GM19023 (cell line): ENCODE measurements around the gene C4orf54.

Source experiments
- ATAC-seq: cut with Tn5 transposase; IDR thresholded peaks from one replicate; pipeline ENCODE4 v1.9.1; 2021; ENCODE audit warnings: mild to moderate bottlenecking, moderate library complexity; ENCODE audit not compliant: unreplicated experiment

C4orf54 gene

DNA sequence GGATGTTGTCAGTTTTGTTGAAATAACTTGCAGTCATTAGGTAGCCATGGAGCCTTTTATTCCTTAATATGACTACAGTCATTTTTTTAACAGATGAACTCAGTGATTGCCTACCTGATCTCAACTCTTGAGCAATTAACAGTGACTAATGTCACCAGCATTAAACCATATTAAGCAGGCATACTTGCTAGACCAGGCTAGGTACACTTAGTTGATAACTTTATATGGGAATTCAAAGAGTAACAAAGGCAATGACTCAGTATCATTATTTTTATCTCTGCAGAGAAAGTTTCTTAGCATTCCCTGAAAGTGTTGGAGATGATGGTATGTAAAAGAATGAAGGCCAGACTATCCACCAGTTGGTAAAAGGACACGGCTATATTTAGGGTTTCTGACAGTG is at the start of gene C4orf54:
C4orf54 (minus strand) TSS at position 31 of the 400 bp plus-strand sequence. CDS start 3,180 bp downstream, outside the sequence.
- no peak for ATAC-seq

DNA sequence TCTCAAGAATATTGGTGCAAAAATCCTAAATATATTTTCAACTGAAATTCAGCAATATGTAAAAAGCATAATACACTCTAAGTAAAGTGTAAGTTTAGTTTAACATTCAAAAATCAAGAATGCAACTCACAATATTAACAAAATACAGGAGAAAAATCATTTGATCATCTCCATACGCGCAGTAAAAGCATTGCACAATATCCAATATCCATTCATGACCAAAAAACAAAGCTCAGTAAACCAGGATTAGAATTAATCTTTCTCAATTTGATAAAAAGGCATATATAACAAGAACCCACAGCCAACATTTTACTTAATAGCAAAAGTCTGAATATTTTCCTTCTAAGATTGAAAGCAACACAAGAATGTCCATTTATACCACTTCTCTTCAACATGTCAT is 48.3 kb upstream of the C4orf54 start:
- no peak for ATAC-seq

DNA sequence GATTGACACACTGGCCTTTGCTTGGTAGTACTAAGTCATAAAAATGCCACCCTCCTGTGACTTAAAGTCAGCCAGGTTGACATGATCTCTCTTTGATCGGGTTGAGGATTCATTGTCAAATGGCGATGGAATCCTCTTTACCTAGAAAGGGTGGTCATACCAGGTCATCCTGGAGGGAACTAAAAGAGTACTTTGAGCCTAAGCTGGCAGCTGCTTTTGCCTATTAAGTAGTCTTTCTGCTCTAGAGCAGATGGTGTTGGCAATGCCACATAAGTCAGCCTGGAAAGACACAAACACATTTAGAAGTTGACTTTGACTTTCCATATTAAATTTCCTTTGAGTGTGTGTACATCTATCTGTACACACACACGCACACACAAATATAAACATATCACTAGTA is 39.2 kb upstream of the C4orf54 start:
- no peak for ATAC-seq

DNA sequence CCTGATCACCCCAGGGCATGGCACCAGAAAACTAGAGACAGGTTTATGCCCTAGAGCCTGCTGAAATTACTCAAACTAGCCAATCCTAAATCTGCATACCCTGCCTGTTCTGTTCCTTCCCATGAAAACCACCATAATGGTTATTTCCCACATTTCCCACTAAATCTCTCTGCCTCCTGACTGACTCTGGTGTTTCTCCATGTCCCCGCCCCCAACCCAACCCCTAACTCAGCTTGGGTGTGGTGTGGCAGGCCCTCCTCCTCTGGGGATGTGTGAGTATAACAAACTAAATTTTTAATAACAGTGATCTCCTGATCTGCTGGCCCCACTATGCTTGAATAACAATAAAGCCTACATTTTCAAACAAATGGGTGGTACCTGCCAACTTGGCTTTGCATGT is 35.5 kb upstream of the C4orf54 start:
- ATAC-seq = no peak

DNA sequence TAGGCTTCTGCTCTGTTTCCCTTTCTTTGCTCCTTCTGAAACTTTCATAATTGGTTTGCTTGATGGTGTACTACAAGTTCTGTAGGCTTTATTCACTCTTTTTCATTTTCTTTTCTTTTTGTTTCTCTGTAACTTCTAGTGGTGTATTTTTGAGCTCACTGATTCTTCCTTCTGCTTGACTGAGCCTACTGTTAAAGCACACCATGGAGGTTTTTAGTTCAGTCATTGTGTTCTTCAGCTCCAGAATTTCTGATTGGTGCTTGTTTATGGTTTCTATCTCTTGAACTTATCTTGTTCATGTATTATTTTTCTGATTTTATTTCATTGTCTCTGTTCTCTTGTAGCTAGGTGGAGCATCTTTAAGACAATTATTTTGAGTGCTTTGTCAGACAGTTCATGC is 33.4 kb upstream of the C4orf54 start:
- ATAC-seq = no peak

DNA sequence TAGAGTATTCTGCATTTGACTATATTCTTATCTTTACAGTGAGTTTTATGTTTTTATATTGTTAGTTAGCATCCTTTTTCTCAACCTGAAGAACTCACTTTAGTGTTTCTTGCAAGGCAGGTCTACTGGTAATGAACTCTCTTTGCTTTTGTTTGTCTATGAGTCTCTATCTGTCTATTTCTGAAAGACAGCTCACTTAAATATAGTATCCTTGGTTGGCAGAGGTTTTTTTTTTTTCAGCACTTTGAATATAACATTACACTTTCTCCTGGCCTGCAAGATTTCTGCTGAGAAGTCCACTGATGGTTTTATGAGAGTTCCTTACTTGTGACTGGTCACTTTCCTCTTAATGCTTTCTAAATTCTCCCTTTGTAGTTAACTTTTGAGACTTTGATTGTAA is 32.8 kb upstream of the C4orf54 start:
- ATAC-seq = no peak

DNA sequence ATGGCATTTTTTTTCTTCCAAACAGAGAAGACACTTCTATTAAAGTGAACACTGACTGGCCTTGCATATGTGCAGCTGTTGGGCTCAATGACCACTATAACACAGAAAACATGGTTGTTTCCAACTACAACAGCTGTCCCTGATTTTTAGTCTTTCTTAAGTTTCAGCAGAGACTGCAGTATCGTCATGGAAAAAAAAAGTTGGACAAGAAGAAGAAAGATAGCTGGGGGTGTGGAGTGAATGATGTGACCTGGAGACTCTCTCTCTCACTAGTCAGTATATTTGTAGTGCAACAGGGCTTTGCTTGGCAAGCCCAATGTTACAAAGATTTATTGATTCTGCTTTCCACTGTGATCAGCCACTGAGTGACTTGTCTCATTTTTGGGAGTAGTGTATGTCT is 29.5 kb upstream of the C4orf54 start:
- no peak for ATAC-seq

DNA sequence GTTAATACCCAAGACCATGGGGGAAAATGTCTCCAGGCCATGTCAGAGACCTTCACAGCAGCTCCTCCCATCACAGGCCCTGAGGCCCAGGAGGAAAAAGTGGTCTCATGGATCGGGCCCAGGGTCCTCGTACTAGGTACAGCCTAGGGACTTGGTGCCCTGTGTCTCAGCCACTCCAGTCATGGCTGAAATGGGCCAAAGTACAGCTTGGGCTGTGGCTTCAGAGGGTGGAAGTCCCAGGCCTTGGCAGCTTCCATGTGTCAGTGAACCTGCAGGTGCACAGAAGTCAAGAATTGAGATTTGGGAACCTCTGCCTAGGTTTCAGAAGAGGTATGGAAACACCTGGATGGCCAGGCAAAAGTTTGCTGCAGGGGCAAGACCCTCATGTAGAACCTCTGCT is 27.6 kb upstream of the C4orf54 start:
- no peak for ATAC-seq

DNA sequence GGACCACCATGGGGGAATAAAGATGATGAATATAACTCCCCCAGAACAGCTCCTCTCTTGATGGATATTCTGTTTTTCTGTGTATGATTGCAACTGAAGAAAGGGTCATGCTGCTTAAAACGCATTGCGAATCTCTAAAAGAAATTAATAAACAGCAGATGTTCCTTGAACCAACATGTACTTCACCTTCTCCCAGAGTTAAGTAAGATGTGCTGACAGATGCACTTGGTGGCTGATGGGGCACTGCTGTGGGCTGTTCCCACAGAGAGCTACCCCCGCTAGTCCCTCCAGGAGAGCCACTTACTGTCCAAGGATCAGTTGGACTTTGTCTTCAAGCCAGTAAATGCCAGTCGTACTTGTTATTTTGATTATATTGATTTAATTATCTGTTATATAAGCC is 26.3 kb upstream of the C4orf54 start:
- no peak for ATAC-seq

DNA sequence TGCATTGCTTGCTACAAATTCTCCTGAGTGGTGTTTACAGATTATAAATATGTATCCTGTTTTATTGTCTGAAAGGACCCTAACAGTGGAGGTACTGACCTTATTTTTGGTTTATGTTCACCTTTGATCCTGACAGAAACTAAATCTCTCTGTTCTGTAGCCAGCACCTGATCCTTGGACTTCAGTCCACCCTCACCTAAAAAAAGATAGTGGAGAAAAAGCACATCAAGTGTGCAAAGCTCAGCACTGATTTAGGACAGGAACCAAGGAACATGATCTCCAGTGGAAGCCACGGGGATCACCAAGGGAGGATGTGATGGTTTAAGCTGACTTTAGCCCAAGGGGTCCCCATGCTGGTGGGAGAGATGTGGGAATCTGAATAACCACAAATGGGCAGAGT is 22.3 kb upstream of the C4orf54 start:
- no peak for ATAC-seq

DNA sequence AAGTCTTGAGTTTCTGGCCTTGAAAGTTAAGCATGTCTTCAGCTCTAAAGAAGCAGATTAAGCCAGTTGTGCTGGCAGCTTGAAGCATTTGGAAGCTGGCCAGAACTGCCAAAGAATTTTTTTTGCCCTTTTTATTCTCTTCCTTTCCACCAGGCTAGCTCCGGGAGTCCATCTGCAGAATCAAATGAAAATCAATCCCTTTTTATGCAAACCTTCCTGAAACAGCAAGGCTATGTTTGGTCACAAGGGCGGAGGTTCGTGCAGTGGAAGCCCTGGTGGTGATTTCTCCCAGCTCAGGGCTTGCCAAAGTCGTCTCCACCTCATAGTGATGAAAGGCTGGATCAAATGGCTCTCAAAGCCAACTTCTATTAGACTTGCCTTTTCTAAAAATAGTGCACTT is 21.6 kb upstream of the C4orf54 start:
- ATAC-seq = no peak

DNA sequence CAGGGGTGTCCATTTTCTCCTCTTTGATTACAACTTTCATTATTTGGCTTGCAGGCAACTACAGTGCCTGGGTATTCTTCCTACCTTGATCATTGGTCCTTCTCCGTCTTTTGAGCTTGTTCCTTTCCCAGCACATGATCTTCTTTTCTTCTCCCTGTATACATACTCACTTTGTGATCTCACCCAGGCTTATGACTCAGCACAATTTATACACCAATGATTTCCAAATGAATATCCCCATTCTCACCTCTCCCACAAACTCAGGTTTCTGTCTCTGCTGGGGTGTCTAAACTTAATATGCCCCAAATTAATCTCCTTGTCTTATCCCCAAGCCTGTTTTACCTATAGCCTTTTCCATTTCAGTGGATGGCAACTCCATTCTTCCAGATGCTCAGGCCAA is 19.5 kb upstream of the C4orf54 start:
- no peak for ATAC-seq

DNA sequence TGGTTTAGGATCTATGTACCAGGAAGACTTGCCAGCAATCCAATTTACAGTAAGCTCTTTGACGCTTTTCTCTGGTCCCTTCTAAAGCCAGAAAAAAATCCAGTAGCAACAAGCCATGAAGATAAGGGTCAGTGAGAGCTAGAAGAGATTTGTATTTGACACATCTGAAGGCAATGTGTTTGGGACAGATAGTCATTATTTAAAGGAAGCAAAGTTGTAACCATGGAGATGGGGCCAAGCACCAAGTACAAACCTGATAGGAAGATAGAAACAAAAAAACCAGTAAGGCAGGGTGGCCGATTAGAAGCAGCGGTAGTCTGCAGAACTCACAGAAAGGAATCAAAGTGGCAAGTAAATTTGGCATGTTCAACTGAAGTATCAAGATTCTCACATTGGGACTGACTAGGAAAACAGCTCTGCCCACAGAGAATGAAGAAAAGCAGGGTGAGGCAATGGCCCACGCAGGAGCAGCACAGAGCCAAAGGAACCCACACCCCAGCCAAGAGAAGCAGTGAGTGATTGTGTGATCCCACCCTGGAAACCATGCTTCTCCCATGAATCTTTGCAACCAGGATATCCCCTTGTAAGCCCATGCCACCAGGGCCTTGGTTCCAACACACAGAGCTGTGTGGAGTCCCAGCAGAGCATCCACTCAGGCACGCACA is 12.9 kb upstream of the C4orf54 start:
- ATAC-seq = no peak

DNA sequence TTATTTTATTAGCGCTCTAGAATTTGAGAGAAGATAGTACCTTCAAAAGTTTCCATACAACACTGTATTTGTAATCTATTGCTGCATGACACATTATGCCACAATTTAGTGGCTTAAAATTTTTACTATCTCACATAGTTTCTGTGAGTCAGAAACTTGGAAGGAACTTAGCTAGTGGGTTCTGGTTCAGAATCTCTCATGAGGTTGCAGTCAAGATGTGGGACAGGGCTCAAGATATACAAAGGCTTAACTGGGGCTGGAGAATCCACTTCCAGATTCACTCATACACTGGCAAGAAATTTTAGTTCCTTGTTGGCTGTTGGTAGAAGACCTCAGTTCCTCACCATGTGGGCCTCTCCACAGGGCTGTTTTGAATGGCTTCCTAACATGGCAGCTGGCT is 11.5 kb upstream of the C4orf54 start:
- no peak for ATAC-seq

DNA sequence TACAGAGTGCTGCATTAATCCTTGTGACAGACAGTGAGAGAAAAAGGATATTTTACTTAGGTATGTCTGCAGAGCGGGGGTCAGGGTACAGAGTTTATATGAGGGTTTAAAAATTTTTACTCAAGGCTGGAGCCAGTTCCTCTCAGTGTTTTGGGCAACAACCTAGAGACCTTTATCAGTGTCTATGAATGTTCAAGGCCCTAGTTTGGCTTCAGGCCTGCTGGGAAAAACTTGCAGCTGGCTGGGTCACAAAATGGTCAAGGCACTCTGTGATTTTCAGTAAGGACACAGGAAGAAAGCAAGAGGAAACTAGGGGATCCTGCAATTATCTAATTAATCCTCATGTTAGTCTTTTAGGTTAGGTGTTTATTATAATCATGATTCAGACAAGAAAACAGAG is 10.8 kb upstream of the C4orf54 start:
- ATAC-seq = no peak

DNA sequence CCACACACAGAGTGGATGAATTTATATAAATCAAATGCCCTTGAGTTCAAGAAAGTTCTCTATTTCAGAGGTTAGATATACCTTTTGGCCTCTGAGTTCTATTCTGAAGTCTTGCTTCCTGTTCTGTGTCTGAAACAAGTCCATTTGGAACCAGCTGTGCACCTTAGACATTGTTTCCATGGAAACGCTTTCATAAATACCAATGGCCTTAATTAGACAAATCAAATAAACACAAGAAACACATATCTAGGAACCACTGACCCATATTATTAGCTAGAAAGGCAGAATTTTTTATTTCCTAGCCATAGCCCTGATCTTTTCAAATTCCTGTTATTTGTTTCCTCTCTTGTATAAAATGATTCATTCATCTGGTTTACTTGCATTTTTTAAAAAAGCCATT is 8.4 kb upstream of the C4orf54 start:
- ATAC-seq = no peak

DNA sequence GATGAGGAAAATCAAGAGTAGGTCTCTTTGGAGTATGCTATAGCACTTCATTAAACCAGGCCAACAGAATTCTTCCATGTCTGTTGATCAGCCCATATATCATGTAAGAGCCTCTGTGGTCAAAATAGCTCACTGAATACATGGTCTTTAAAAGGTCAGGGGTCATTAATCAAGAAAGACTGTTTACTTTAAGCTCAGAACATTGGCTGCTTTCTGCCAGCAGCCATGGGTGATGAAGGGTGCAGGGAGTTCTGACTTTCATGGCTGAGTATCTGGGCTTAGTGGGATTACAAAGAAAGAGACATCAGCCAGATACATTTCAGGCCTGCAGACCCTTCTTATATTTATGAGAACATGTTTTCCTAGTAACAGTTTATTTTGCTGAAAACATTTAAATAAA is 7.1 kb upstream of the C4orf54 start:
- no peak for ATAC-seq

DNA sequence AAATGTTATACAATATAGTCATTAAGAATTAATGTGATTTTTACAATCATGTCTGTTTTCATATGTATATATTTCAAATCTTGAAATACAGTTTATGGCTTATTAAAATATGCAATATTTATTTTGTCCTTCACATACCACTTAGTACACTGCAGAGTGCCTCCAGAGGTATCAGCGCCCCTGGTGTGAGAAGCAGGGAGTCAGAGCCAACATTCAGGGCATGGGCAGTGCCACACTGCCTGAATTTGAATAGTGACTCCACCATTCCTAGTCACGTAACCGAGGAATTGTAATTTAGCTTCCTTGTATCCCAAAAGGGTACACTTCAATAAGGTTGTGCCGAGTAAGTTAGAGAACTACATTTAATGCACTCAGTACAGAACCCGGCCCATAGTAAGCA is 4.3 kb upstream of the C4orf54 start:
- ATAC-seq = no peak

DNA sequence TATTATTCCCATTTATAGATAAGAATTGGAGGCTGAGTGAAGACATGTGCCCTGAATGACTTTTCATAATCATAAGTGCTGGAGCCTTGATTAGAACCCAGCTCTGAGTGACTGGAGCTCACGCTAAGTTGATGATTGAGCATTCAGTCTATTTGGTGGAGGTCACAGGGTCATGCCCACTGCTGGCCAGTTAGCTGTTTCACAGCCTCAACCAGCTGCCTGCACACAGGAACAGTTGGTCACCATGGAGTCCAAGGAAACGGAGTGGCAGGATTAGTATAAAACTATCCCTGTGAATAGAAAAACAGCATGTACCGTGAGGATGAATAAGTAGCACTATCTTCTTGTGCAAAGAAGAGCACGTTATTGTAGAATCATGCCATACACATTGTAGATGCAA is 1.0 kb upstream of the C4orf54 start:
- ATAC-seq = no peak

DNA sequence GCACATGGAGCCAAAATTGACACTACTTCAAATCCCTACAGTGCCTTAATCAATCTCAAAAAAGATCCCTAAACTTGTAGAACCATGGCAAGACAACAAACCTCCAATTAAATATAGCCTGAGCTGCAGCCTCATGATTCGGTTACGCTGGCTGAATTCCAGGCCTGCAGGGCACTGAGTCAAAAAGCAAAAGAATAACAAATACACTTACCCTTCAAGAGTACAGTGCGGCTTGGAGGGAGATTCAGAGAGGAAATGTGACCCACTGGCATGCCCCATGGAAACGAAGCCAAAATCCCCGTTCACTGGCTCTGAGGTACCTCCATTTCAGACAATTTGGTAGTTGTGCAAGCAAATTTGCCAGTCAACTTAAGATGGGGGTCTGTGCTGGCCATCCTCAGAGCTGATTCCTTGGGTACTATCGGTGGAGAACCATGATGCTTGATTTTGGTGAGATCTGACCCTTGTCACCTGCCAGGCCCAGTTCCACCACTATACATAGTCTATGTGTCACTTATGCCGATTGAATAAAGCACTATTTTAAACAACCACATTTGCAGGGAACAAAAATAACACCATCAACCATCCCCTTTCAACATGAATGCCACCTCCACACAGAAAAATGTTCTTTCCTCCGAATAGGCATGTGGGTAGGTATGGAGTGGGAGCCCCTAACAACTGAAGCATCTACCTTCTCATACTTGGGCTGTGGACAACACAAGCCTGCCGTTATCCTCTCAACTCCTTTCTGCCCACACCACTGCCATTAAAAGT is 2.1 kb downstream of the C4orf54 start:
- no peak for ATAC-seq

DNA sequence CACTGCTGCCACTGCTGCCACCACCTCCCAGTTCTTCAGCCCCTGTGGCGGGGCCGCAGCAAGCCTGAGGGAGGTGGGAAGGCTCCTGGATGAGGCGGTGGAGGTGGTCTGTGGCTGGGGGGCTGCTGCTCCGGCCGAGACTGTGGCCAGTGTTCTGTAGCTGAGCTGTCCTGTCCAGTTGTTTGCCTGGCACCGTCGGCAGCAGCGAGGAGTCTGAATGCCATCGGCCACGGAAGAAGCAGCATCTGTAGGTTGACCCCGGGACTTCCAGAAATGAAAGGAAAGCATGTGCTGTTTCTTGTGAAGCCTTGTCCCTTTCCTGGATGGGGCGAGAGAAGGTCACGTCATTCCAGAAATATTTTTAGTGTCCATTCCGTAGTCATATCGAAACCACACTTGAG is 3.3 kb downstream of the C4orf54 start:
- ATAC-seq = no peak

DNA sequence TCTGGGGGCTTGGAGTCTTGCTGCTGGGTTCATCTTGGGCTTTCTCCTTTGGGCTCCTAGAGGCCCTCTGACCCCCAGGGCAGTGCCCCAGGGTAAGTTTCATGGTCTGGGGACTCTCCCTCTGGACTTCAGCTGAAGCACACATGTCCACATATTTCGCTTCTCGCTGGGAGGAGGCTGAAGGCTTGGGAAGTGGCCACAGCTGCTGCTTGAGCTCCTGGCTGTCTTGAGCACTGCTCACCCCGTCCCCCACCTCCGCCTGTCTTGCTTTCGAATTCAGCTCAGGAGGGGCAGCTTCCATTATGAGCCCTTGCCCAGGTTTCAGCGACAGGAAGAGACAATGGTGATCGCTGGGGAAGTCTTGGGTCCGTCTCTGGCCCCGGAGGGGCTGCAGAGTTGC is 3.7 kb downstream of the C4orf54 start:
- no peak for ATAC-seq
